Hippocampal formation (tissue), 2 donors: ENCODE results near the gene PTPRCAP.

Experiments
- DNase-seq, 2 donors: peaks; one replicate each; lab custom pipeline; 2025; lab: John Stamatoyannopoulos, UW

Gene PTPRCAP

GRCh38 chr11:67465189-67465510 lies 27.7 kb upstream of the PTPRCAP start:
- DNase-seq, result no peak

GRCh38 chr11:67464411-67465188 lies 27.1 kb upstream of the PTPRCAP start:
- peak; percentile 56 to 76 for DNase-seq

GRCh38 chr11:67463680-67464410 lies 26.4 kb upstream of the PTPRCAP start:
- DNase-seq, result no peak

GRCh38 chr11:67463186-67463585 lies 25.7 kb upstream of the PTPRCAP start:
- DNase-seq, result no peak

GRCh38 chr11:67458266-67458665 lies 20.8 kb upstream of the PTPRCAP start:
- no peak for DNase-seq

GRCh38 chr11:67457453-67457852 lies 20.0 kb upstream of the PTPRCAP start:
- DNase-seq, result no peak

- no peak for DNase-seq
These were observed 18.7 kb upstream of the PTPRCAP start for GRCh38 chr11:67456068-67456705.

- DNase-seq, result no peak
These were observed 17.6 kb upstream of the PTPRCAP start, which contains the start of gene CABP4 for GRCh38 chr11:67455054-67455453. Gene CABP4, plus strand, starts transcription at chr11:67455354. Its CDS starts 70 bp downstream, at chr11:67455424.

- no peak for DNase-seq
These were observed 16.6 kb upstream of the PTPRCAP start for GRCh38 chr11:67453816-67454732.

- DNase-seq, result no peak
These were observed 14.9 kb upstream of the PTPRCAP start, which contains the start of gene GPR152 for GRCh38 chr11:67452141-67452952. Gene GPR152, minus strand, starts transcription at chr11:67452729. Its CDS starts 5 bp downstream, at chr11:67452724.

- no peak for DNase-seq
These were observed 14.1 kb upstream of the PTPRCAP start for GRCh38 chr11:67451658-67451976.

- no peak for DNase-seq
These were observed 13.5 kb upstream of the PTPRCAP start for GRCh38 chr11:67450796-67451657.

- DNase-seq, result peak in 1 of 2 donors; percentile 26
These were observed 11.8 kb upstream of the PTPRCAP start for GRCh38 chr11:67449116-67449844.

GRCh38 chr11:67448220-67448609 lies 10.7 kb upstream of the PTPRCAP start:
- DNase-seq, result no peak

GRCh38 chr11:67445515-67445914 lies 8.0 kb upstream of the PTPRCAP start:
- no peak for DNase-seq

- no peak for DNase-seq
These were observed 5.3 kb upstream of the PTPRCAP start for GRCh38 chr11:67442504-67443404.

- DNase-seq, result no peak
These were observed 4.4 kb upstream of the PTPRCAP start for GRCh38 chr11:67441731-67442351.

GRCh38 chr11:67441098-67441563 lies 3.6 kb upstream of the PTPRCAP start:
- DNase-seq, result no peak
